CD4-positive, alpha-beta T cell treated with Interleukin-17A for 4 hours (primary cell): Measurements from ENCODE around the gene ZNF513.

ENCODE experiments used
- DNase-seq: peaks from one replicate; pipeline ENCODE4 v3.0.0-alpha.2; 2020; ENCODE audit warnings: mixed read lengths

Gene ZNF513

DNA sequence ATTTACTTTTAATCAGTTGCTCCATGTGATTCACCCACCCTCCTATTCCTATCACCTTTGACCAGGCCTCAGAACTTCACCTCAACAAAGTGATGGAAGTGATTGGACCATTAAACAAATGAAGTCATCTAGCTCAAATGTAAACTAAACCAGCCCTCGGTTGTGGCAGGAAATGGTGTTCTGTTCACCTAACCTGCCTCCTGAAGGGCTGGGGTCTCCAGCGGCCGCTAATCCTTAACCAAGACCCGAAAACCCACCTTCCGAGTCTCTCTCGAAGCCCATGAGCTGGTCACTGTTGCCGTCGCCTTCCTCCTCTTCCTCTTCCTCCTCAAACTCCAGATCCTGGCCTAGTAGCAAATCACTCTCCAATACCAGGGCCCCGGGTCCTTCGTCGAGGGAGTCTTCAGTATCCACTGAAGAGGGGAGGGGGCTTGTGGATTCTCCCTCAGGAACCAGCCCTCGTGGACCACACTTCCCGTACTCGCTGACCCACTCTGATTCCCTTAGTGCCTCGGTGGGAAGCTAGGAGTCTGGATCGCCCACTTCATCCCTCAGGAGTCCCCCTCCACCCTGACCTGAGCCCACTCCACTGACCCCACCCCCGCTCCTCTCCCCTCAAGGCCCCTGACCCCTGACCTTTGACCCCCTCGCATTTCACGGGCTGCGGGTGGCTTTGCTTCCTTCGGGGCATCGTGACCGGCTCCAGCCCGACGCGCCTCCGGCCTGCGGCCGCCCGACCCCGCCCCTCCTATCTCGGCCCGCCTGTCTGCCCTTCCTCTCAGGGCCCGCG lies 503 bp downstream of the ZNF513 start:
- DNase-seq, result peak; percentile 64

DNA sequence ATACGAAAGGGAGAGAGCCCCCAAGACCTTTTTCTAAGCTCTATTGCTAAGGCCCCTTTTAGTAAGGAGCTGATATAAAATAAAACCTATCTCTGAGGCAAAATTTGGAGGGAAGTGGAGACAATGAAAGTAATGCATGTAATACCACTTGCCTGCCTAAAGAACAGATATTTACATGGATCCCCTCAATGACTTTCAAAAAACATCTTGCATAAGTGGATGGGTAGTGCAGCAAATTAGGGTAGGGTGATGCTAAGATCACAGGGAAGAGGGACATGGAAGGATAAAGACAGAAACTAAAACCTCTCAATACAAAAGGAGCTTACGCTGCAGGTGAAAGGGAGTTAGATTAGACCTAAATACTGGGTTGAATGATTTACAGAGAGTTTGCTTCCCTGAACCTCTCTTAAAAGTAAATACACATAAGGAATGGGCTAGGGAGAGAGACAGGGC lies 1.1 kb downstream of the ZNF513 start:
- DNase-seq, result no peak

DNA sequence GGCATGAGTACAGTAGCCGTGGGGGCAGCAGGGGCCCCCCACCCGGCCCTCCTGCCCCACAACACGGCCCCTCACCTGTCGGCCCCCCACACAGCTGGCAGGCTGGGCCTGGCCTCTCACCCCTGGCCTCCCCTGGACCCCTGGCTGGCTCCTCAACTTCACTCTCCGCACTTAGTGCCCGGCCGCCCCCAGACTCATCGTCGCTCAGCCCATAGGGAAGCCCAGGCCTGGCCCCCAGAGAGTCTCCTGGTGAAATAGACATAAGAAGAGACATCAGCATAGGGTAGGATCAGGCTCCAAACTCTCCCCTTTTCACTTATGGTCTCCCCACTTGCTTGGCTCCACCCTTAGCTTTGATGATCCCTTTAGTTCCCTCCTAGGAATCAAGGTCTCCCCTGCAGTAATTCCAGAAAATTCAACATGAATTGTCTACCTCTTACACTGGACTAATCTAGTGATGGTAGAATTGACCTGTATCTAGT lies 1.7 kb downstream of the ZNF513 start:
- DNase-seq, result no peak

DNA sequence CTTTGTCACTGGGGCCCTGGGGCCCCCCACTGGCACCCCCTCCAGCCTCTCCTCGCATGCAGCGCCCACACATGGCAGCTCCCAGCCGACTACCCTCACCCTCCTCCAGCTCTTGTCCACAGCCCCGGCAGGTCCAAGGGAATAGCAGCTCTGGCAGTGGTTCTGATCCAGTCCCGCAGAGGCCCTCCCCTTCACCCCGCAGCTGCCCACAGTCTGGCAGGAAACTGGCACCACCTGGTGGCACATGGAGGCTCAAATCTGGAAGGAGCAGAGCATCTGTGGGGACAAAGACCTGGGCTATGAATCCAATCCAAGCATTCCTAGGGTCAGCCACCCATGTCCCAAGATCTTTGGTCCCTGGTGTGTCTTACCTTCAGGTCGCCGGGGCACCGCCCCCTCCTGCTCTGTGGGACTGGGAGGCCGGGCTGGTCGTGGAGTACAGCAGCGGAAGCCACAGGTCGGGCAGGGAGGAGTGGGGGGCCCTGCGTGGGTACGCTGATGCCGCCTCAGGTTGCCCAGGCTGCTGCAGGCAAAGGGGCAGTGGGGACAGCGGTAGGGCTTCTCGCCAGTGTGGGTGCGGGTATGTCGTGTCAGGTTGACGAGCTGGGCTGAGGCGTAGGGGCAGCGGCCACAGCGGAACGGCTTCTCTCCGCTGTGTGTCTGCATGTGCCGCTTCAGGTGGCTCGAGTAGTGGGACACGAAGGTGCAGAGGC lies 2.3 kb downstream of the ZNF513 start:
- no peak for DNase-seq

DNA sequence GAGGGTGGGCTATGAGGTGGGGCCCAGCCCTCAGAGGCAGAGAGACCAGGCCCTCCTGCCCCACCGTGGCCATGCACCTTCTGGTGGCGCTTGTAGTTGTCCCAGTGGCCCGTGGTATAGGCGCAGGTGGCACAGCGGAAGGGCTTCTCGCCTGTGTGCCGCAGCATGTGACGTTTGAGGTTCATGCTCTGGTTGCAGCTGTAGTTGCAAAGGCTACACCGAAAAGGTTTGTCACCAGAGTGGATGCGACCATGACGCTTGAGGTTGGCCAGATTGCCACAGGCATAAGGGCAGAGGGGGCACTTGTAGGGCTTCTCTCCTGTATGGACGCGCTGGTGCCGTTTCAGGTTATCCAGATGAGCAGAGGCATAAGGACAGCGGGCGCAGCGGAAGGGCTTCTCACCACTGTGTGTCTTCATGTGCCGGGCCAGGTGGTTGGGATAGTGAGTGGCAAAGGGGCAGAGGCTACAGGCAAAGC lies 2.9 kb downstream of the ZNF513 start:
- no peak for DNase-seq

DNA sequence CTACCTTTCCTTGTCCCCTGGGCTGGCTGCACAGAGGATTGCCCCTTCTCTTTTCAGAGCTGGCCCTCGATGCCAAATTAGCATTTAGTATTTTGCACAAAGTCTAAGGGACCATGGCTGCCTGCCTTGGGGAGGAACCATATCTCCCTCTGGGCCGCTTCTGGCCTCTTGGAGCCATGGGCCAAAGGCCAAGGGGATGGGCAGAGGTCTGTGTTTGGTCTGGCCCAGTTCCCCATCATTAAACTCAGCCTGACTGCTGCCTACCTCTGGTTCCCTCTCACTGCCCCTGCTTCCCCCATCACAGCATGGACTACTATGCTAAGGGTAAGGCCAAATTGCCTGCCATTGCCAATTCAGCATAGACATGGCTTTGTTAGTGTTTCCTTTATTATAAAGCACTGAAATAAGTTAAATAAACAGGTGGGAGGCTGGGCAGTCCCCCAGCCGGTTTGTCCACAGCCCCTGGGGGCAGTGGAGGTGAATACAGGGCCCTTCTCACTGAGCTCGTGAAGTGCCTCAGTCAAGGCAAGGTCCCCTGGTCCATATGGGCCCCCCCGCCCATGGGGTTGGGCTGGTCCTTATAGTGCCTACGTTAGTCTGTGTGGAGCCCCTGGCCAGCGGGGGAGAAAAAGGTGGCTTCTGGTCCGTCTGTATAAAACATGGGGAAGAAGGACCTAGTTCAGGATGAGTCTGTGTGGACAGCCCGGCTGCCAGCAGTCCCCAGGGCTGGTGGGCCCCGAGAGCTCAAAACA lies 3.5 kb downstream of the ZNF513 start:
- DNase-seq, result no peak

DNA sequence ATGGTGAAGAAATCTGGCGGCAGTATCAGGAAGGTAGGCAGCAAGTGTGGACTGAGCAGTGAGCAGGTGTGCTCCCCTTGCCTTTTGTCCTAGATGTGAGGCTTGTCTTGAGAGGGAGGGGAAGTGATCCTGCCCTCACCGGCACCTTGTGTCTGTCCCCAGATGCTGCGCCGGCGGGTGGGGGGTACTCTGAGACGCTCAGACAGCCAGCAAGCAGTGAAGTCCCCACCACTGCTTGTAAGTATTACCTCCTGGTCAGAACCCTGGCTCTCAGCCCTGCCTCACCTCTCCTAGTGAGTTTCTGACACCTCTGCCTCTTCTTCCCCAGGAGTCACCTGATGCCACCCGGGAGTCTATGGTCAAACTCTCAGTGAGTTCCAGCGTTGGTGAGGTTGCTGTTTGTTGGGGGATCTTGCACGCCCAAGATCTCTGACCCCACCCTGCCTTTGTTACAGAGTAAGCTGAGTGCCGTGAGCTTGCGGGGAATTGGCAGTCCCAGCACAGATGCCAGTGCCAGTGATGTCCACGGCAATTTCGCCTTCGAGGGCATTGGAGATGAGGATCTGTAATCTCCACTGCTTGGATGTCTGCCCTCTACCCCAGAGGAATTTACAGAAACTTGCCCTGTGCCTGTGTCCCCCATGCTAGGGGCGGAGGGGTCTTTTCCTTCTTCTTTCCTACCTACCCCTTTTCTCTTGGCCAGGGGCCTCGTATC lies 4.2 kb downstream of the ZNF513 start:
- no peak for DNase-seq

DNA sequence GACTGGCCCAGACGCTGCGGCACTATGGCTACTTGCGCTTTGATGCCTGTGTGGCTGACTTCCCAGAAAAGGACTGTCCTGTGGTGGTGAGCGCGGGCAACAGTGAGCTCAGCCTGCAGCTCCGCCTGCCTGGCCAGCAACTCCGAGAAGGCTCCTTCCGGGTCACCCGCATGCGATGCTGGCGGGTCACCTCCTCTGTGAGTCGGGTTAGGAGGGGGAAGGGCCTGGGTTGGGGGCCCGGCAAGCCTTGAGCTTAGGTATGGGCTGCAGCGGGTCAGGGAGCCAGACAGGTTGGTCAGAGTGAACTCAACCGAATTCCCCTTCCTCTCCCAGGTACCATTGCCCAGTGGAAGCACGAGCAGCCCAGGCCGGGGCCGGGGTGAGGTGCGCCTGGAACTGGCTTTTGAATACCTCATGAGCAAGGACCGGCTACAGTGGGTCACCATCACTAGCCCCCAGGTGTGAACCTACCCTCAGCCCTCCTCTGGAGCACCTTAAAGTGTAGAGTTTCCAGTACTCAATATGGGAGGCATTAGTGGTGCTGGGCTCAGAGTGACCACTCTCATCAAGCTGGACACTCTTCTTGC lies 4.9 kb downstream of the ZNF513 start:
- no peak for DNase-seq

DNA sequence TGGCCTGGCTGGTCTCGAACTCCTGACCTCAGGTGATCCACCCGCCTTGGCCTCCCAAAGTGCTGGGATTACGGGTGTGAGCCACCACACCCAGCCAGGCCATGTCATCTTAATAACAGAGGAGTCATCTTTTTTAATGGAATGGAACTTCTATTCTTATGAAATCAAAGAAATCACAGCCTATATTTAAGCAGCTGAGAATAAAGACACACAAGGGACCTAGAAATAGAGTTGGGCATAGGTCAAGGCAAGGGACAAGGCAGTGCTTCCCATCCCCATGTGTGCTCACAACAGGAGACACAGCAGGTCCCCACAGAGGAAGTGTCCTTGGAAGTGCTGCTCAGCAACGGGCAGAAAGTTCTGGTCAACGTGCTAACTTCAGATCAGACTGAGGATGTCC lies 7.0 kb downstream of the ZNF513 start:
- no peak for DNase-seq

DNA sequence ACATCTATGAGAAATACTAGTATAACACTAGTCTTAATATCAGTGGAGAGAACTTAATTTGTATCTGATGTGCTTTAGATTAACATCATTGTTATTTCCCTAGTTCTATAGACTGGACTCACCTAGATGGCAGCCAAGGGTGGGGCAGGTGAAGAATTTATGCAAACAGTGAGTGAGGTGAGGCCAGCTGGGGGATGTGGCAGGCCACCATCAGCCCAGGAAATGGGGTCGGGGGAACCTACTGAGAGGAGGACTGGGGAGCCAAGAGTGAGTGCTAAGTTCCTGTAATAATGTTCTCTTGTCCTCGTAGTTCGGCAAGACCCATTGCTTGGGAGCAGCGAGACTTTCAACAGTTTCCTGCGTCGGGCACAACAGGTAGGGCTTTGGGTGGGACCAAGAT lies 7.6 kb downstream of the ZNF513 start:
- DNase-seq, result no peak

DNA sequence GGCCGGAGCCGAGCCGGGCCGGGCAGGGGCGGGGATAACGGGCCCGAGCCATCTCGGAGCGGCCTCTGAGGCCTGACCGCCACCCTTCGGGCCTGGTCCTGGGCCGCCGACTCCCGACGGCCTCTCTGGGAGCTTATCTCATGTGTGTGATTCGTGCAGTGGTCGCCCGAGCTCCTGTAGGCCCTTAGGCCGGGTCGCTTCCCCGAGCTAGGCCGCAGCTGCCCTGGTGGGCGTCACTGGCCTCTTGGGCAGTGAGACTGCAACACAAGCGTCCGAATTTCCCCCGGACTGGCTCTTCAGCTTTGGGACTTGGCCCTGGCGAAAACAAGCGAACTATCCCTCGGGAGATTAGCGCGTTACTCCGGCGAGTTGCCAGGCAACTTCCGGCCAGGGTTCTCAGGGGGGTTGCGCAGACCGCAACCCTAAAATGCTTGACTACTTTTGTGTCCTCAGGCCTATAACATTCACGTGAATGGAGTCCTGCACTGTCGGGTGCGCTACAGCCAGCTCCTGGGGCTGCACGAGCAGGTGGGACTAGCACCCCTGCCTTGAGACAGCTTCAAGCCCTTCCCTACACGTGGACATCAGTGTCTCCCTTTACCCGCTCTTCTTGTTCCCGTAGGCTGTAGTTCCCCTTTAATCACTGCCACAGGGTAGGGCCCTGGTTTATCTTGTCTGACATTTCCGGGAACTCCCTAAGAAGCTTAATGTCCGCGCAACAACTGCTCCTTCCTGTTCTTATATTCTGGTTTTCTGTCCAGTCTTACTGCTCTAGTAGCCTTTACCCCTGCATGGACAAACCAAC lies 9.5 kb downstream of the ZNF513 start:
- DNase-seq, result peak; percentile 34

DNA sequence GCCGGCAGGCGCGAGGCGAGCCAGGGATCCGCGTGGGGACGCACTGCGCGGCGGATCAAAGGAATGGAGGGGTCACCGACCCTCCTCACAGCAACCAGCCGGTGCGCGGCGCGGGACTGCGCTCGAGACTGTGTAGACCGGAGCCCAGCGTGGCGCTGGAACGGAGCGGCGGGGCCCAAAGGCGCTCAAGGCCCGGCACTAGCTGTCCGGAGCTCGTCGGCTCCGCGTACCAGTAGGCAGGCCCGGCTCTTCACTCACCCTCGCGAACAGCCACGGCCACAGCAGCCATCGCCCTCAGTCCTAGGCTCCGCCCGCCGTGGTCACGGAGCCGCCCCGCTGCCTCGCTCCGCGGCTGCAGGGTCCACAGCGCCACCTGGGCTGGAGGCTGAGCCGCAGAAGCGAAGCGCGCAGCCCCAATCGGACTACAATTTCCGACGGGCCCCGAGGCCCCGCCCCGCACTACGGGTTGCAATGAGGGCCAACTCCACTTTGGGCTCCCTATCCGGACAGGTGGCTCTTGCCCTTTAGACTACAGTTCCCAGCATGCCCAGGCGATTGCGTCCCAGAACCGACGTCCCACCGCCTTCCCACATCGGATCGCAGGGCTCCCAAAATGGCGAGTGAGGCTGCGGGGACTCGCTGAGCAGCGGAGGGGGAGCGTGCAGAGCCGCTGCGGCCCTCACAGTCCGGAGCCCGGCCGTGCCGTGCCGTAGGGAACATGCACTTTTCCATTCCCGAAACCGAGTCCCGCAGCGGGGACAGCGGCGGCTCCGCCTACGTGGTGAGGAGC lies 10.3 kb downstream of the ZNF513 start, which contains the start of the genes EIF2B4 and SNX17:
EIF2B4 (minus strand) TSS at position 313 of the 790 bp plus-strand sequence; CDS start at position 289, 24 bp downstream.
SNX17 (plus strand) TSS at position 591 of the 790 bp plus-strand sequence; CDS start at position 719, 128 bp downstream.
- peak; percentile 99 for DNase-seq

DNA sequence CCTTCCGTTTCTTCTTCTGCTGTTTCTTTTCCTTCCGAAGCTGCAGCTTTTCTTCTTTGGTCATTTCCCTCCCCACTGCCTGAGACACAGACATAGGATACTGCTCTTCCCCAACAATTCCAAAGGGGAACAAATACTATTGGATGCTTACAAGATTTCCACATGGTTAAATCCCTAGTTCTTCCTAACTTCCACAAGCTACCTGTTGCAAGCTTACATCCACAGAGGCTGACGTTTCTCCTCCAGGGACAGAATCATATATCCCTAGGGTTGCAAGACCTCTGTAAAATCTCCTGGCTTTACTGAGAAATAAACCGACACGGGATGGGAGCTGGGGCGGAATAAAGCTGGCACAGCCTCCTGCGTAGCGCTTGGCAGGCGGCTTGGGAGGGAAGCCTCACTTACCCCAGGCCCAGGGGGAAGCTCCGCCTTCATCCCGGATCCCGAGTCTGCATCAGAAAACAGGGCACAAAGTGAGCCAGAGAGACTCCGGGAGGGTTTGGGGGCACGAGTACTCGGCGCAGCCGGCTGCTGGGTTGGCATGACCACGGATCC lies 11.0 kb downstream of the ZNF513 start:
- no peak for DNase-seq

DNA sequence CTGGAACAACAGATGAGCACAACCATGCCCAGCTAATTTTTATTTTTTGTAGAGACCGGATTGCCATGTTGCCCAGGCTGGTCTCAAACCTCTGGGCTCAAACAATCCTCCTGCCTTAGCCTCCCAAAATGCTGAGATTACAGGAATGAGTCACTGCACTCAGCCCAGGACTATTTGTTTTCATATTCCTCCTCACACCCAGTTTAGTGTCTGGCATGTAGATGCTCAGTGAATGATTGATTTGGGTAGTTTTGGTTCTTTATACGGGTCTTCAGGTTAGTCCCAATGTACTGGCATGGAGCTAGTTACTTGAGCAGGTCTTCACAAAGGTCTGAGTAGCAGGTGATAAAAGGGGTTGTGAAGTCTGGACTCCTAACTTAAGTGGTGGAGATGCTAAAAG lies 16.6 kb downstream of the ZNF513 start:
- DNase-seq, result no peak

DNA sequence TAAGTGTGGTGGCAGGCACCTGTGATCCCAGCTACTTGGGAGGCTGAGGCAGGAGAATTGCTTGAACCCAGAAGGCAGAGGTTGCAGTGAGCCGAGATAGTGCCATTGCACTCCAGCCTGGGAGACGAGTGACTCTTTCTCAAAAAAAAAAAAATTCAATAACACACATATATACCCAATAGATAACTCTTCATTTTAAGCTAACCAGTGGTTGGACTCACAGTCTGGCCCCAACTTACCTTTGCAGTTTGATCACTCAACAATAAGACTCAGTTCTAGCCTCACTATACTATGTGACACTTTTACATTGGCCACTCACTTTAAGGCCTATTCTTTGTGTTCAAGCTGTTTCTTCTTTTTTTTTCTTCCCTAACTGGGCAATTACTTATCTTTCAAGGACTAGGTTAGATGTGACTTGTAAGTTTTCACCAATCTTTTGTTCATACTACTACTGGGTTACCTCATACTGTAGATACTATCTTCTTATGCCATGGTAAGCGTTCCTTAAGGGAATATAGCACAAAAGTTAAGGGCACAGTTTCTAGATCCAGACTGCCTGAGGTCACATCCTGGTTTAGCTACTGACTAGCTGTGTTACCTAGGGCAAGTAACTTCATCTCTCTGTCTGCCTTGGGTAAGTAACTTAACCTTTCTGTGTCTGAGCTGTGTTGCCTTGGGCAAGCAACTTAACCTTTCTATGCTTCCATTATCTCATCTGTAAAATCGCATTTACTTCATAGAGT lies 17.7 kb downstream of the ZNF513 start:
- DNase-seq, result no peak

DNA sequence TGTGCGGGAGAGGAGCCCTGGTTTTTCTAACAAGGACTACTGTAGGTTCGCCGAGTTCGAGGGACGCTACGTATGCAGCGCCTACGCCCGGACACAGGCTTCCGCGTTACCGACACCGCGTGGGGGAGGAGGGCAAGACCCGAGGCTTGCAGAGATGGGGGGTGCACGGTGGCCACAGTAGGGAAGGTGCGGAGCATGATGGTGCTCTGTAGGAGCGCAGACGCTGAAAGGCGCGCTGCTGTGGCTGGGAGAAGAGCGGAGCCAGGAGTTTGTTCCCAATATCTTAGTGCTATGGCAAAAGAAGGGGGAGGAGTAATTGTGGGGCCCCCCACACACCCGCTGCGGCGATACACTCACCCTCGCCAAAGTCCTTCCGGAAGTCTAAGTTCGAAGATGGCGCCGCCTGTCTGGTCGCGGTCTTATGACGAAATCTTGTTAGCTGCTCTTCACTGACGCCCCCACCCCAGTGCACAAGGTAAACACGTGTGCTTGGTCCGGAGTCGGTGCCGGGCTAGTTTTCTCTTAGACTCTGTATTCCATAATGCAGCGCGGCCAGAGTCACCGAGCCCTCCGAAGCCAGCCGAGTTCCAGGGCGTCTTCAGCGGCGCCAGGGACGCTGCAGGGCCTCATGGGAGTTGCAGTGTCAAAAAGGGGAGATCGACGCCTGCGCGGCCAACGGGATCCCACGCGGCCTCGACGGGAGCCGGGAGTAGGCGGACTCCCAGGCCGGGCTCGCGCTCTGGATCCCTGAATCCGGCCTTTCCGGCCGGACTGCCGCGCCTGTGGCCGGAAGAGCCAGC lies 24.0 kb downstream of the ZNF513 start, which contains the start of gene GTF3C2:
GTF3C2 (minus strand) TSS at position 383 of the 800 bp plus-strand sequence. CDS start 13,210 bp downstream, outside the sequence.
- peak; percentile 92 for DNase-seq

DNA sequence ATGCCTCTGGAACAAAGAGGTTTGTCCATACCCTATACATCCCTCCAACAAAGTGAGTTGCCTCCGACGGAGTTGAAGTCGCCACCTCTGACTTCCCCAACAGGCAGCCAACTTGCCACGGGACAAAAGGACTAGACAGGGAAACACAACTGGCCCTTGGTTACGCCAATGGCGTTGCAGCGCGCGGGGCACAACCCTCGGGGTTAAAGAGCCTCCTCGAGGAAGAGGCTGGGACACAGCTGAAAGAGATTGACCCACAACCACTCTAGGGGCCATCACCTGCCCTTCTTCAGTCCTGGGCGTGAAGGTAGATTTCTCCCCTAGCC lies 24.5 kb downstream of the ZNF513 start:
- DNase-seq, result no peak

DNA sequence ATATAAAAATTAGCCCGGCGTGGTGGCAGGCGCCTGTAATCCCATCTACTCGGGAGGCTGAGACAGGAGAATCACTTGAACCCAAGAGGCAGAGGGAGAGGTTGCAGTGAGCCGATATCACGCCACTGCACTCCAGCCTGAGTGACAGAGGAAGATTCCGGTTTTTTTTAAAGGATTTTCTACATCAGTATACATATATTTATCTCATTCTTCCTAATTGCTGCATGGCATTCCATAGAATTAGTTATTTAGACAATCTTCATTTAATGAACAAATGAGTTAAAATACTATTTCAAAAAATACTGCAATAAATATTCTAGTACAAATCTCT lies 26.0 kb downstream of the ZNF513 start:
- no peak for DNase-seq
